ENCODE results near the gene SAGE1.
"Not testable (repeated sequence)": the region's sequence is repeated elsewhere in the genome, so short reads cannot be mapped to it uniquely, and the experiment has no call there.

The SAGE1 gene, protein sequence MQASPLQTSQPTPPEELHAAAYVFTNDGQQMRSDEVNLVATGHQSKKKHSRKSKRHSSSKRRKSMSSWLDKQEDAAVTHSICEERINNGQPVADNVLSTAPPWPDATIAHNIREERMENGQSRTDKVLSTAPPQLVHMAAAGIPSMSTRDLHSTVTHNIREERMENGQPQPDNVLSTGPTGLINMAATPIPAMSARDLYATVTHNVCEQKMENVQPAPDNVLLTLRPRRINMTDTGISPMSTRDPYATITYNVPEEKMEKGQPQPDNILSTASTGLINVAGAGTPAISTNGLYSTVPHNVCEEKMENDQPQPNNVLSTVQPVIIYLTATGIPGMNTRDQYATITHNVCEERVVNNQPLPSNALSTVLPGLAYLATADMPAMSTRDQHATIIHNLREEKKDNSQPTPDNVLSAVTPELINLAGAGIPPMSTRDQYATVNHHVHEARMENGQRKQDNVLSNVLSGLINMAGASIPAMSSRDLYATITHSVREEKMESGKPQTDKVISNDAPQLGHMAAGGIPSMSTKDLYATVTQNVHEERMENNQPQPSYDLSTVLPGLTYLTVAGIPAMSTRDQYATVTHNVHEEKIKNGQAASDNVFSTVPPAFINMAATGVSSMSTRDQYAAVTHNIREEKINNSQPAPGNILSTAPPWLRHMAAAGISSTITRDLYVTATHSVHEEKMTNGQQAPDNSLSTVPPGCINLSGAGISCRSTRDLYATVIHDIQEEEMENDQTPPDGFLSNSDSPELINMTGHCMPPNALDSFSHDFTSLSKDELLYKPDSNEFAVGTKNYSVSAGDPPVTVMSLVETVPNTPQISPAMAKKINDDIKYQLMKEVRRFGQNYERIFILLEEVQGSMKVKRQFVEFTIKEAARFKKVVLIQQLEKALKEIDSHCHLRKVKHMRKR

DNA sequence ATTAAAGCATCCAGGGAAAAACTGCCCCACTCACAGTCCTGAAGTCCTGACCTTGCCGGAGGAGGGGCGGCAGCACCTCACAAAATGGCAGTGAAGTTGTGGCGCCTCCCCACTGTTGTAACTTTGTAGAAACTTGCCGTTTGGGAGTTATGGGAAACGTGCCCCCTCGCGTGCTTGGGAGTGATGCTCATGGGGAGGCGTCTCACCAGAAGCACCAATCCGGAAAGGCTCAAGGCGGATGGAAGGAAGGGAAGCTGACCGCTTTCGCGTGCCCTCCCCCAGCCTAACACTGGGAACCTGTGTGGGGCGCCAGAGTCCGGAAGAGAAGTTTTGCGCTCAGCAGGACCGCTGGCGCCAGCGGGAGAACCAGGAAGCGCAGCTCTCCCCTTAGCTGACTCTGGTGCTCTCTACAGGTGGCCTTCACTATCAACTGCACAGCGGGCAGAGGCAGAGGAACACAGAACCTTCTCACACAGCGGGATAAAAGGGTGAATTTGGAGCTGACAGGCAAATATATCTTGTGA lies at the start of gene SAGE1, which contains the start of gene CT45A10:
Gene SAGE1 (plus strand): TSS at position 423 of the 524 bp plus-strand sequence. CDS start 2,527 bp downstream, outside the sequence.
Gene CT45A10 (minus strand): TSS at position 151 of the 524 bp plus-strand sequence. CDS start 8,100 bp downstream, outside the sequence.
- no peak for DNase-seq (ENCODE audit: low read depth)

DNA sequence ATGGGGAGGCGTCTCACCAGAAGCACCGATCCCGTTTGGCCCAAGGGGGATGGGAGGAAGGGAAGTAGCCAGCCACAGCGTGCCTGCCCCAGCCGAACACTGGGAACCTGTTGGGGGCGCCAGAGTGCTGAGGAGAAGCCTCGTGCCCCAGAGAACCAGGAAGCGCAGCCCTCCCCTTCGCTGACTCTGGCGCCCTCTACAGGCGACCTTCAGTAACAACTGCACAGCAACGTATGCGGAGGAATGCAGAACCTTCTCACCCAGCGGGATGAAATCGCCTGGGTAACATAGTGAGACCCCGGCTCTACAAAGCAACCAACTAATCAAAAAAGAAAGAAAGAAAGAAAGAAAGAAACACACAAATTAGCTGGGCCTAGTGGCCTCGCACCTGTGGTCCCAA lies 39.1 kb upstream of the SAGE1 start, which contains the start of gene CT45A8:
Gene CT45A8 (minus strand): TSS at position 101 of the 400 bp plus-strand sequence. CDS start 3,755 bp downstream, outside the sequence.
- DNase-seq (ENCODE audit: low read depth), result not testable (repeated sequence)

DNA sequence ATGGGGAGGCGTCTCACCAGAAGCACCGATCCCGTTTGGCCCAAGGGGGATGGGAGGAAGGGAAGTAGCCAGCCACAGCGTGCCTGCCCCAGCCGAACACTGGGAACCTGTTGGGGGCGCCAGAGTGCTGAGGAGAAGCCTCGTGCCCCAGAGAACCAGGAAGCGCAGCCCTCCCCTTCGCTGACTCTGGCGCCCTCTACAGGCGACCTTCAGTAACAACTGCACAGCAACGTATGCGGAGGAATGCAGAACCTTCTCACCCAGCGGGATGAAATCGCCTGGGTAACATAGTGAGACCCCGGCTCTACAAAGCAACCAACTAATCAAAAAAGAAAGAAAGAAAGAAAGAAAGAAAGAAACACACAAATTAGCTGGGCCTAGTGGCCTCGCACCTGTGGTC lies 21.8 kb upstream of the SAGE1 start, which contains the start of gene CT45A9:
Gene CT45A9 (minus strand): TSS at position 101 of the 400 bp plus-strand sequence. CDS start 3,751 bp downstream, outside the sequence.
- not testable (repeated sequence) for DNase-seq (ENCODE audit: low read depth)

DNA sequence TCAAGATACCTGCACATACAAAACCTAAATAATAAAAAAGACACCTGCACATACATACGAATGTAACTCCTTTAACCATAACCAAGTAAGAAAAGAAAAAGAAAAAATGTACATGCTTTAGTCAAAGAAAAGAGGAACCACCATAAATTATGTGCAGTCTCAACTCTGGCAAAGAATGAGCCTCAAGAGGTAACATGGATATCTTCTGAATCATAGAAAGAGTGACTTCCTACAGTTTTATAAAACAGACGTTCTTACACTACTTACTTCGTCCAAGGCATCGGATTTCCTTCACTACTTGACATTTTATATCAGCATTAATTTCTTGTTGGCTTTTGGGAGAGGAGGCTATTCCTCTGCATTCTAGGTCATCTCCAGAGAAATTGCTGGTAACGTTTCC lies 10.8 kb upstream of the SAGE1 start:
- not testable (repeated sequence) for DNase-seq (ENCODE audit: low read depth)

DNA sequence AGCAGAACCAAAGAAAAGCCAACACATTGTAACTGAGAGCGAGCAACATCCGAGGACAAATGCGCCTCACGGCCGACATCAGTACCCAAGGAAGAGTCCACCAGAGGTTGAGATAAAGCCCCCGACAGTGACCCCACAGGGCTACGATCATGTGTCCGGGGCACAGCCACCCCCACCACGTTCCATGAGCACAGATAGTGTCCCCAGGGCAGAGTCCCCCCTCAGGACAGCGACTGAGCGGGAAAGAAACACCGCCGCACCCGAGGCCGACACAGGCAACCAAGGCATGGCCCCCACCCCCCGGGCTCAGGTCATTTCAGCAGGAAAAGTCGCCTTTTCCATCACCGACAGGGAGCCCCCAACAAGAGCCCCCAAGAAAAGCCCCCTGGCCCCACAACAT lies 5.3 kb upstream of the SAGE1 start:
- DNase-seq (ENCODE audit: low read depth), result not testable (repeated sequence)

DNA sequence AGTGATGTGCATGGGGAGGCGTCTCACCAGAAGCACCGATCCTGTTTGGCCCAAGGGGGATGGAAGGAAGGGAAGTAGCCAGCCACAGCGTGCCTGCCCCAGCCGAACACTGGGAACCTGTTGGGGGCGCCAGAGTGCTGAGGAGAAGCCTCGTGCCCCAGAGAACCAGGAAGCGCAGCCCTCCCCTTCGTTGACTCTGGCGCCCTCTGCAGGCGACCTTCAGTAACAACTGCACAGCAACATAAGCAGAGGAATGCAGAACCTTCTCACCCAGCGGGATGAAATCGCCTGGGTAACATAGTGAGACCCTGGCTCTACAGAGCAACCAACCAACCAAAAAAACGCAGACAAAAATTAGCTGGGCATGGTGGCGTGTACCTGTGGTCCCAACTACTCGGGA lies 4.5 kb upstream of the SAGE1 start:
- DNase-seq (ENCODE audit: low read depth), result peak; percentile 4

DNA sequence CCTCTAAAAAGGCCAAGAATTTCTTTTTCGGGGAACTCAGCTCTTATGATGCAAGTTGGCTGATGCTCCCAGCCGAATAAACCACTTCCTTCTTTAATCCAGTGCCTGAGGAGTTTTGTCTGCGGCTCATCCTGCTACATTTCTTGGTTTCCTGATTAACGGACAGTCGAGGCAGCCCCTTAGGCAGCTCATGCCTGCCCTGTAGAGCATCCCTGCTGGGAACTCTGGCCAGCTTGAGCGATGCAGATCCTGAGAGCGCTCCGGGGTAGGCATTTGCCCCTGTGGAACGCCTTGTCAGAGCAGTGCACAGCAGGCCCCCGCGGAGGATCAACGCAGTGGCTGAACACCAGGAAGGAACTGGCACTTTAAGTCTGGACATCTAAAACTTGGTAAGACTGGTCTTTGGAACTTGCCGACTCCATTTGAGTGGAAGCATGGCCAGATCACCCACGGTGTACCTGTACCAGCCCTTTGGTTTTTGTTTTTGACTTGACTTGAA lies 3.4 kb upstream of the SAGE1 start:
- DNase-seq (ENCODE audit: low read depth), result no peak

DNA sequence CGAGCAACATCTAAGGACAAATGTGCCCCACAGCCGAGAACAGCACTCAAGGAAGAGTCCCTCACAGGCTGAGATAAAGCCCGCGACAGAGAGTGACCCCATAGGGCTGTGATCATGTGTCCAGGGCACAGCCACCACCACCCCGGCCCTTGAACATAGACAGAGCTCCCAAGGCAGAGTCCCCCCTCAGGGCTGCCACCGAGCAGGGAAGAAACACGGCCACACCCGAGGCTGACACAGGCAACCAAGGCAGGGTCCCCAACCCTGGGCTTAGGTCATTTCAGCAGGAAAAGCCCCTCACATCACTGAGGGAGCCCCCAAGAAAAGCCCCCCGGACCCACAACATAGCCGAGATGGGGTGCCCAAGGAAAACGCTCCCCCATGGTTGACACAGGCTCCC lies 735 bp upstream of the SAGE1 start:
- no peak for DNase-seq (ENCODE audit: low read depth)

DNA sequence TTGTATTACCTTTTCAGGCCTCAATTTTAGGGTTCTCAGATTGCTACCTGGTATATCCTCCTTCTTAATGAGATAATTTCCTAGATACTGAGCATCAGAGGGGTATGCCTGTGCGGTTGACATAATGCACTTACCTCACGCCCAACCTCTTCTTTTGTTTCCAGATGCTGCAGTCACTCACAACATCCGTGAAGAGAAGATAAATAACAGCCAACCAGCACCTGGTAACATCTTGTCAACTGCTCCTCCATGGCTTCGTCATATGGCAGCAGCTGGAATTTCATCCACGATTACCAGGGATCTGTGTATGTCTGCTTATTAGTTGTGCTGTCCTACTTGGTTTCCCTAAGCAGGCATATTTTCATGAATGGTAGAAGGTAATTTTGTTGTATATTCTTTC lies 16.7 kb downstream of the SAGE1 start:
- no peak for DNase-seq (ENCODE audit: low read depth)

DNA sequence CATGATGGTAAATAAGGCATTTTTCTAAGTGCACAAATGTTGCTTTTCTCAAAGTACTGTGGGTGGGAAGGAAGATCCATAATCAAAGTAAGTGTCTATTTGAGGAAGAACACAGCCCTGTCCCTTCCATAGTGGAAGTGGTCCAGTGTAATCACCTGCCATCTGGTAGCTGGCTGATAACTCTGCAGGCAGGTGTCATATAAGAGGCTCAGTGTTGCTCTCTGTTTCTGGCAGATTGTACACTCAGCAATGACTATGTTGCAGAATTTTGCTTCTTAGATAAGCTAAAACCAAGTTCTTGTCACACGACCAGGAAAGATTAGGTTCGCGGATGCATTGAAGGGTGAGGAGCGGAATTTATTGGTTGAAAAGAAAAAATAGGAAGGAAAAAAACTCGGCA lies 20.9 kb downstream of the SAGE1 start:
- DNase-seq (ENCODE audit: low read depth), result no peak

DNA sequence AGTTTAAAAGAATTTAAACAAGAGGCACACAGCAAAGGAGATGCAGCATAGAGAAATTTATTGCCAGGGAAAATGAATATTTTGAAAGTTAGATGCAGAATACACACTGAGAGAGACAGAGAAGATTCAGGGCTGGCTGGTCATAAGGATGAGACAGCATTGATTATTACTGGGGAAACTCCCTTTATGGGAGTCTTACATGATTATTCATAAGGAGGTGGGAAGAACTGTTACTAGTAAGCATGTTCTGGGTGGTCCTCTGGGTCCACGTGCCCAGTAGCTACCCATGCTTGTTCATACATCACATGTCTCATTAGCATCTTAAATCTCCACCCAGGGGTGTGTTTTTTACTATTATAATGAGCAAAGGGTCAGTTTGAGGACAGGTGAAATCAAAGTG lies 27.0 kb downstream of the SAGE1 start:
- not testable (repeated sequence) for DNase-seq (ENCODE audit: low read depth)

DNA sequence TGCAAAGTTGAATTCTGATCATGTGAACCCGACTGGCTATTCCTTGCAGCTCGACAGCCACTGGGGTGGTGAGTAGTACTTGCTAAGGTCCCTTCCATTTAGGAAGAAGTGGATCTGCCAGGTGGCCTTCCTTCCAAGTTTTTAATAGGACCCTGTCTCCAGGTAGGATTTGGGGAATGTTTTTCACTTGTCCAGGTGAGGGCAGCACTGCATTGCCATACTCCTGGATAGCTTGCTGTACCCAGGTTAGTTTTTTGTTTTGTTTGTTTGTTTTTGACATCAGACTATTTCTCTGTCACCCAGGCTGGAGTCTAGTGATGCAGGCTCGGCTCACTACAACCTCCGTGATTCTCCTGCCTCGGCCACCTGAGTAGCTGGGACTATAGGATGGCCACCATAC lies 29.8 kb downstream of the SAGE1 start:
- DNase-seq (ENCODE audit: low read depth), result no peak

DNA sequence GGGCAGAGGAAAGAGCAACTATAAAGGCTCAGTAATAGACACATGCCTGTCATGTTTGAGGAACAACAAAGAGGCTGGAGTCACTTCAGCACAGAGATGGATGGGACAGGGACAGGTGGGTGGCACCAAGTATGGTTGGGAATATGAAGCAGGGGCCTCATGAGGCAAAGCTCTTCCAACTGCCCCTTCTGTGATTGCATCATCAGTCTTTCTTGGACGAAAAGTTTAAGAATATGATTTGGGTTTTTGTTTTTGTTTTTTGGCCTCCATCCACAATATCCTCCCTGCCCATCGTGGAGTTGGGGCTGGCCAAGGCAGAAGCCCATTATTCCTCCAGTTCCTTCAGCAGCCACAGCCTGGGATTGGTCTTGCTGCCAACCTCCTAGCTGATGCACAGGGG lies 34.4 kb downstream of the SAGE1 start:
- DNase-seq (ENCODE audit: low read depth), result no peak

DNA sequence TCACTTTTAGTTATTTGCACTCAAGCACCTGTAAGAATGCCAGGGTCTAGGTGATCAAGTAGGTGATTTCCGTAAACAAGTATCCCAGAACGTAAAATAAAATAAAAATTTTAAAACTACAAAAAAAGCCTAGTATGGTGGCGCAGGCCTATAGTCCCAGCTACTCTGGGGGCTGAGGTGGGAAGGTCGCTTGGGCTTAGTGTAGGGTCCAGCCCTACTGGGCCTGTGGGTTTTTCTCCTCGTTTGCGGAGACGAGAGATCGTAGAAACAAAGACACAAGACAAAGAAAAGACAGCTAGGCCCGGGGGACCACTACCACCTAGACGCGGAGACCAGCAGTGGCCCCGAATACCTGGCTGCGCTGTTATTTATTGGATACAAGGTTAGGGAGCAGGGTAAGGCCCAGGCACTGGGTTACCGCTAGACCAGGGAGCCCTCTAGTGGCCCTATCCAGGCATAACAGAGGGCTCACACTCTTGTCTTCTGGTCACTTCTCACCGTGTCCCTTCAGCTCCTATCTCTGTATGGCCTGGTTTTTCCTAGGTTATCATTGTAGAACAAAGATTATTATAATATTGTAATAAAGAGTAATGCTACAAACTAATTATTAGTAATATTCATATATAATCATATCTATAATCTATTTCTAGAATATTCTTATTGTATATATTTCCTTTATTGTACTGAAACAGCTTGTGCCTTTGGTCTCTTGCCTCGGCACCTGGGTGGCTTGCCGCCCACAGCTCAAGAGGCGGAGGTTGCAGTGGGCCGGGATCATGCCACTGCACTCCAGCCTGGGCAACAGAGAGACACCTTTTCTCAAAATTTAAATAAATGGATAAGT lies 38.4 kb downstream of the SAGE1 start:
- peak; percentile 7 for DNase-seq (ENCODE audit: low read depth)

DNA sequence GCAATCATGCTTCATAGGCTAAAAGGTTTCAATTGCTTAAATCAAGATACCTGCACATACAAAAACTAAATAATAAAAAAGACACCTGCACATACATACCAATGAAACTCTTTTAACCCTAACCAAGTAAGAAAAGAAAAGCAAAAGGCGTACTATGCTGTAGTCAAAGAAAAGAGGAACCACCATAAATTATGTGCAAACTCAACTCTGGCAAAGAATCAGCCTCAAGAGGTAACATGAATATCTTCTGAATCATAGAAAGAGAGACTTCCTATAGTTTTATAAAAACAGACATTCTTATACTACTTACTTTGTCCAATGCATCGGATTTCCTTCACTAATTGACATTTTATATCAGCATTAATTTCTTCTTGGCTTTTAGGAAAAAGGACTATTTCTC lies 51.0 kb downstream of the SAGE1 start:
- DNase-seq (ENCODE audit: low read depth), result no peak

DNA sequence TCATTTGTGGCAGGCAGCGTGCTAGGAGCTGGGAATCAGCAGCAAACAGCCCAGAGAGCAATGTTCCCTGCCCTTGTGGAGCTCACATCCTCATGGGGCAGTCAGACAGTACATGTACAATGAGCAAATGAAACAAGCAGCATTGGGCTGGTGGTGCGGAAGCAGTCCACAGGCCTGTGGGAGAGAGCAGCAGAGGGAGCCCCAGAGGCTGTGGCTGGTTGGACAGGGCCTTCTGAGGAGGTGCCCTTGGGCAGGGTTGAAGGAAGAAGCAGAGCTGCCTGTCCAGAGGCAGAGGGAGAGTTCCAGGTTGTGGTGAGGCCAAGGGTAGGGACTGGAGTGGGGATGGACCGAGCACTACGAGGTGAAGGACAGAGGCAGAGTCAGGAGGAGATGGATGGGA lies 57.8 kb downstream of the SAGE1 start:
- no peak for DNase-seq (ENCODE audit: low read depth)
